ENCODE results near the gene IL1RAPL1.

DNA sequence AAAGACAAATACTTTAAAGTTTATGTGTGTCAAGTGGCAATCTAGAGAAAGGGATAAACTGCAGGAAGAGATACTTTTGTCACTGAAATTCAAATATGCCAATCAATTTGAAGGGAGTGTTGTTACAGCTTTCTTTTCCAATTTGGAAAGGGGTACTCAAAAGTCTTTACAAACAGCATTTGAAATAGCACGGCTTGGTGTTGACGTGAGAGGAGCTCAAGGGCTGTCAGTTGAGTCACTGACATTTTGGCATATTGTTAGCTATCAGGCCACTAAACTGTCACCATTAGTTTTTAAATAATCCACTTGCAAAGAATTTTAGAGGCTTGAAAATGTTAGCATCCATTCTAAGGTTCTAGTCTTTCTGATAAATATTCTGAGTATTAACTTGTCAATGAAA is 698.4 kb downstream of the IL1RAPL1 start:
- TF ChIP-seq, protein P1, sequence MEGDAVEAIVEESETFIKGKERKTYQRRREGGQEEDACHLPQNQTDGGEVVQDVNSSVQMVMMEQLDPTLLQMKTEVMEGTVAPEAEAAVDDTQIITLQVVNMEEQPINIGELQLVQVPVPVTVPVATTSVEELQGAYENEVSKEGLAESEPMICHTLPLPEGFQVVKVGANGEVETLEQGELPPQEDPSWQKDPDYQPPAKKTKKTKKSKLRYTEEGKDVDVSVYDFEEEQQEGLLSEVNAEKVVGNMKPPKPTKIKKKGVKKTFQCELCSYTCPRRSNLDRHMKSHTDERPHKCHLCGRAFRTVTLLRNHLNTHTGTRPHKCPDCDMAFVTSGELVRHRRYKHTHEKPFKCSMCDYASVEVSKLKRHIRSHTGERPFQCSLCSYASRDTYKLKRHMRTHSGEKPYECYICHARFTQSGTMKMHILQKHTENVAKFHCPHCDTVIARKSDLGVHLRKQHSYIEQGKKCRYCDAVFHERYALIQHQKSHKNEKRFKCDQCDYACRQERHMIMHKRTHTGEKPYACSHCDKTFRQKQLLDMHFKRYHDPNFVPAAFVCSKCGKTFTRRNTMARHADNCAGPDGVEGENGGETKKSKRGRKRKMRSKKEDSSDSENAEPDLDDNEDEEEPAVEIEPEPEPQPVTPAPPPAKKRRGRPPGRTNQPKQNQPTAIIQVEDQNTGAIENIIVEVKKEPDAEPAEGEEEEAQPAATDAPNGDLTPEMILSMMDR (IDR thresholded peaks at IDR 0.05): no peak
- no peak for TF ChIP-seq EP300 (IDR thresholded peaks at IDR 0.05)
- TF ChIP-seq POLR2A (IDR thresholded peaks at IDR 0.05): no peak
